ENCODE data around the gene KIRREL1. TPM values are rescaled to one million over a fixed set of nuclear protein-coding genes. Genes with fewer than 3 reads are reported as not detected.

Gene KIRREL1
- total and polyA plus RNA-seq, 2 of the 13 experiments (the other 11 are each of a cell fraction or from before 2014, with no cell fraction given): 0.02 to 0.03 TPM

DNA sequence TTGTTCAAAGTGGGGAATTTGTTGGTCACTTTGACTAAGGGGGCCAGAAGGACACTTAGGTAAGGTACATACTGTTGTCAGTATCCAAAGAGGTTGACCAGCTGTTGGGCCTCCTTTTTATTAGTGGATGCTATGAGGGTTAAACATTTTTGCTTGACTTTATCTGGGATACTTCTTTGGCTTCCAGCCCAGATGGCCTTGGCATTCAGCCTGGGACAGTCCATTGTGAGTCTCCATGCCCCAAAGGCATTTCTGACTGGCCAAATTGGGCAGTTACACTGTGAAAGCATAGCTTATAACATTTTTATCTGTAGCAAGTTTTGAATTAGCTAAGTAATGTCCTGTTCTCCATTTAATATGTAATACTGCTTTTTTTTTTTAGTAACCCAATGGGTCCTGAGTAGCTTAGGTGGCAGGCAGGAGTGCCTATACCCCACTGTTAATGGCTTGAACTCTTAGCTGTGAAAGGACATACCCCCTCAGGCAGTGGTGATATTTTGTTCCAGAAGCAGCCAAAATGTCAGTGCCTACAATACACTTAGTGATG, 151.8 kb downstream of the KIRREL1 start:
- DNase-seq (ENCODE audit: low spot score) (no peak), FAIRE-seq (no peak), ATAC-seq (no peak)
- no peak overlapping the region for H3K27ac ChIP-seq (ENCODE audit: extremely low read length, insufficient read depth, low read length)
- TF ChIP-seq, protein P1, sequence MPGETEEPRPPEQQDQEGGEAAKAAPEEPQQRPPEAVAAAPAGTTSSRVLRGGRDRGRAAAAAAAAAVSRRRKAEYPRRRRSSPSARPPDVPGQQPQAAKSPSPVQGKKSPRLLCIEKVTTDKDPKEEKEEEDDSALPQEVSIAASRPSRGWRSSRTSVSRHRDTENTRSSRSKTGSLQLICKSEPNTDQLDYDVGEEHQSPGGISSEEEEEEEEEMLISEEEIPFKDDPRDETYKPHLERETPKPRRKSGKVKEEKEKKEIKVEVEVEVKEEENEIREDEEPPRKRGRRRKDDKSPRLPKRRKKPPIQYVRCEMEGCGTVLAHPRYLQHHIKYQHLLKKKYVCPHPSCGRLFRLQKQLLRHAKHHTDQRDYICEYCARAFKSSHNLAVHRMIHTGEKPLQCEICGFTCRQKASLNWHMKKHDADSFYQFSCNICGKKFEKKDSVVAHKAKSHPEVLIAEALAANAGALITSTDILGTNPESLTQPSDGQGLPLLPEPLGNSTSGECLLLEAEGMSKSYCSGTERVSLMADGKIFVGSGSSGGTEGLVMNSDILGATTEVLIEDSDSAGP (CRISPR knock-in tag; IDR thresholded peaks at IDR 0.05; ENCODE audit: borderline replicate concordance): no peak
- TF ChIP-seq HNF4A (CRISPR knock-in tag; IDR thresholded peaks at IDR 0.05) (no peak), PHB2 (IDR thresholded peaks at IDR 0.05; ENCODE audit: partially characterized antibody) (no peak), ZNF326 (CRISPR knock-in tag; IDR thresholded peaks at IDR 0.05; ENCODE audit: borderline replicate concordance) (no peak), ZNF781 (CRISPR knock-in tag; IDR thresholded peaks at IDR 0.05; ENCODE audit: borderline replicate concordance, not compliant biosample characterization) (no peak), NFIB (CRISPR knock-in tag; IDR thresholded peaks at IDR 0.05; ENCODE audit: borderline replicate concordance) (no peak), FOXJ3 (CRISPR knock-in tag; IDR thresholded peaks at IDR 0.05; ENCODE audit: borderline replicate concordance) (no peak), SRSF9 (IDR thresholded peaks at IDR 0.05; ENCODE audit: borderline replicate concordance, insufficient read depth, low read depth, low read length, poor library complexity, severe bottlenecking) (no peak), MAF1 (CRISPR knock-in tag; IDR thresholded peaks at IDR 0.05; ENCODE audit: borderline replicate concordance) (no peak), IRF2 (CRISPR knock-in tag; IDR thresholded peaks at IDR 0.05) (no peak), ZMYM2 (CRISPR knock-in tag; IDR thresholded peaks at IDR 0.05) (no peak), RARG (CRISPR knock-in tag; IDR thresholded peaks at IDR 0.05; ENCODE audit: low read depth) (no peak), NCOA5 (CRISPR knock-in tag; IDR thresholded peaks at IDR 0.05) (no peak), ZKSCAN8 (CRISPR knock-in tag; IDR thresholded peaks at IDR 0.05; ENCODE audit: borderline replicate concordance) (no peak), DNMT3B (CRISPR knock-in tag; conservative IDR thresholded peaks at IDR 0.05) (no peak)
- H3K4me3 ChIP-seq (replicated peaks in 1 of 3; ENCODE audit: insufficient read depth in 1 of 3, low read depth in 2 of 3, low read length in 3 of 3): no peak overlapping the region
- CTCF ChIA-PET (ENCODE audit: low intra/inter-chr PET ratio, low total read pairs): no interaction called here
- no peak overlapping the region for H2AFZ ChIP-seq (ENCODE audit: low read length)
- no TSS peak for BruUV-seq (replicated peaks)
- no peak overlapping the region for H3K4me2 ChIP-seq (ENCODE audit: low read depth, low read length)
- H3K79me2 ChIP-seq (ENCODE audit: insufficient read depth, low read length): no peaks in the 10 kb centered on the region
- no peak overlapping the region for H3K9ac ChIP-seq (ENCODE audit: insufficient read depth, low read depth, low read length)
- H3K27me3 ChIP-seq (ENCODE audit: control insufficient read depth in 1 of 2, insufficient read depth in 2 of 2, low read length in 2 of 2): no peaks in the 10 kb centered on the region
- in situ Hi-C loops (cut with HindIII; ENCODE audit: extremely low pct_ligation_motif_present, low pct_unique_long_range_greater_than_20kb): no loop called here
- H3K36me3 ChIP-seq (replicated peaks in 1 of 2; ENCODE audit: control insufficient read depth in 1 of 2, insufficient read depth in 2 of 2, low read length in 2 of 2): no peaks in the 10 kb centered on the region
- no peaks in the 10 kb centered on the region for H3K4me1 ChIP-seq (ENCODE audit: insufficient read depth, low read length)
- H4K20me1 ChIP-seq (ENCODE audit: insufficient read depth, low read length): no peaks in the 10 kb centered on the region
- intact Hi-C loops (cut with micrococcal nuclease; ENCODE audit: unreplicated experiment): no loop called here
- POLR2A ChIA-PET: no interaction called here
- no peaks in the 10 kb centered on the region for H3K9me3 ChIP-seq (ENCODE audit: low read length)

Measured in HepG2 (cell line).